HG03442 (cell line): ENCODE measurements around the gene KIAA1755.
"Not testable (repeated sequence)": the region's sequence is repeated elsewhere in the genome, so short reads cannot be mapped to it uniquely, and the experiment has no call there.

ENCODE experiments used
- ATAC-seq: cut with Tn5 transposase; IDR thresholded peaks from one replicate; pipeline ENCODE4 v1.9.1; 2021; ENCODE audit warnings: mild to moderate bottlenecking, moderate library complexity; ENCODE audit not compliant: unreplicated experiment

KIAA1755 gene

DNA sequence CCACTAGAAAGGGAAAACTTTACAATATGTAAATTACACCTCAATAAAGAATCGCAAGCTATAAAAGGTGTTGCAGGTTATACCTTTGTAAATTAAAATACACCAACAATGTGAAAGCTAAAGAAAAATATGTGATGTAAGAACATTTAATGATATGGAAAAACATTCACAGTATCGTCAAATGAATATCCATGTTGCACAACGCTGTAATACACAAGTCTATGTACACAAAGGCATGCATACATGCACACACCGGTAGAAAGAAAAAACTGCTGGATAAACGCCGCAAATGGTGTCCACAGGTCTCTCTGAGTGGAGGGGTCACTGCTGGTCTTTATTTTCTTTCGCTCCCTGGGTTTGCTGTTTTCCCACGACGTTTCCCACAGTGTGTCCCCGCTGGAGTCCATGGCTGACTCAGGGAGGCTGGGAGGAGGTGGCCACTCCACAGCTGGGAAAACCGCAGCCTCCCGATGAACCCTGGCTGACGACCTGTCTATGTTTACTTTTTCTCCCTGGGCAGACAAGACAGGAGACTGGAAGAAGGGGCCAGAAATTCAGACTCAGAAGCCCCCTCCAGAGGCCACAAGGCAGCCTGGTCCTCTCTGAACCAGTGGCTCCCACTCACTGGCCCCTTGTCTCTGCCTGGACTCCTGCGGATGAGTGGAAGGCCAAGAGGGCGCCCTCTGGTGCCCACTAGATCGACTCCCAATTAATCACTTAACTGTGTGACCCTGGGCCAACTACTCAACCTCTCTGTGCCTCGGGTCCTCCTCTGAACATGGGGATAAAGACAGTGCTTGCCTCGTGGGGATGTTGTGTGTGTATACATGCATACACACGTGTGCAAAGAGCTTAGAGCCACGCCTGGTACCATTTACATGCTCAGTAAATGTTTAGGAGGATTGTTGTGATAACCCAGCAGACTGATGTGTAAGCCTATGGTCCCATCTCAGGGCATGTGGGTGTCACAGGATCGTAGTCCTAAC is 30.6 kb upstream of the KIAA1755 start:
- ATAC-seq = no peak

GRCh38 chr20:38286586-38287531 is 26.3 kb upstream of the KIAA1755 start:
- no peak for ATAC-seq

GRCh38 chr20:38284893-38285444 is 24.4 kb upstream of the KIAA1755 start:
- ATAC-seq = no peak

GRCh38 chr20:38284066-38284650 is 23.6 kb upstream of the KIAA1755 start:
- not testable (repeated sequence) for ATAC-seq

DNA sequence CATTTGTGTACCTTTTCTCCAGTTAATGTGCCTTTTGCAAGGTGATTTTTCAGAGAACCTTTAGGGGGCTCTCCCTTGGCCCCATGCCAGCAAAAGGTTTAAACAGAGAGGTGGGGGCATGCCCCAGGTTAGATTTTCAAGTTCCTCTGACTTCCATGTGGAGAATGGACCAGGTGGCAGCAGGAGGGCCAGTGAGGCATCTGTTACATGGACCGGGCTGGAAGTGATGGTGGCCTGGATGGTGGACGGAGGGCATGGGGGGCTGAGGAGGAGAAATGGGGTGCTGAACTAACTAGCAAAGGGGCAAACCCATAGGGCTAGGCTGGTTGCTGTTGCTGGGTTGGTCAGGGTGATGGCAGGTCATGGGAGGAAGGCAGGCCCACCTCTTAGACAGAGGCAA is 22.7 kb upstream of the KIAA1755 start:
- ATAC-seq = no peak

DNA sequence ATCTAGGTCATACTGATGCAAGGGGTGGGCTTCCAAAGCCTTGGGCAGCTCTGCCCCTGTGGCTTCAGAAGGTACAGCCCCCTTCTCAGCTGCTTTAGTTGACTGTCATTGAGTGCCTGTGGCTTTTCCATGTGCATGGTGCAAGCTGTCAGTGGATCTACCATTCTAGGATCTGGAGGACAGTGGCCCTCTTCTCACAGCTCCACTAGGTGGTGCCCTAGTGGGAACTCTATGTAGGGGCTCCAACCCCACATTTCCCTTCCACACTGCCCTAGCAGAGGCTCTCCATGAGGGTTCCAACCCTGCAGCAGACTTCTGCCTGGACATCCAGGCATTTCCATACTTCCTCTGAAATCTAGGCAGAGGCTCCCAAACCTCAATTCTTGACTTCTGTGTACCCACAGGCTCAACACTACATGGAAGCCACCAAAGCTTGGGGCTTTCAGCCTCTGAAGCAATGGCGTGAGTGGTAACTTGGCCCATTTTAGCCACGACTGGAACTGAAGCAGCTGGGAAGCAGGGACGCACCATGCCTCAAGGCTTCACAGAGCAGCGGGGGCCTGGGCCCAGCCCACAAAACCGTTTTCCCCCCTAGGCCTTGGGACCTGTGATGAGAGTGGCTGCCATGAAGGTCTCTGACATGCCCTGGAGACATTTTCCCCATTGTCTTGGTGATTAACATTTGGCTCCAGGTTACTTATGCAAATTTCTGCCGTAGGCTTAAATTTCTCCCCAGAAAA is 20.8 kb upstream of the KIAA1755 start:
- not testable (repeated sequence) for ATAC-seq

DNA sequence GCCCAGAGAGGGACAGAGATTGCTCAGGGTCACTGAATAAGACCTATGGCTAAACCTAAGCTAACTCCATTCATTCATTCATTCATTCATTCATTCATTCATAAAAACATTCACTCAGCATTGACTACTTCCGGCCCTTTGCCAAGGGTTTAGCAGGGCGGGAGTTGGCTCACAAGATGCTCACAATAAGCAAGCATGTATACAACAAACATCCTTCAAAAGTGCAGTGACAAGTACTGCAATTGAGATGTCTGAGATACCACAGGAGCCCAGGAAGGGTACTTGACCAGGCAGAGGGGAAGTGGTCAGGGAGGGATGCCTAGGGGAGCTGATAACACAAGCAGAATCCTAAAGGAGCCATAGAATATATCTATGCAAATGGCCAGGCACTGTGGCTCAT is 18.2 kb upstream of the KIAA1755 start:
- no peak for ATAC-seq

DNA sequence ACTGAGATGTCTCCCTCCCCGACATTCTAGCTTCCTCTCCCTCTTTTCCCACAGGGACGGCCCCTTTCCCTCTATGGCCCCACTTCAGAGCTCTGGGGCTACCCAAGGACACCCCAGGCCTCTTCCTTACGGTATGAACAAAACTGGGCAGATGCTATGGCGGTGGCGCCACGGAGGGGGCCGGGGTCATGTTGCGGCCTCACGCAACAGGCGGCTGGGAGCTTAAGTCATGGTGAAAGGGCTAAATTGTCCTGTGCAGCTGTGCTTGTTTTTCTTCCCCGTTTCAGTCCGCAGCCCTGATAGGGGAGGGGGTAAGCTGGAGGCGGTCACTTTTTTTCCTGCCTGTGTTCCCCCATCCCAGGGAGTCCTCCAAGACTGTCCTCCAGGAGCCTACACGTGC is 17.6 kb upstream of the KIAA1755 start:
- no peak for ATAC-seq

DNA sequence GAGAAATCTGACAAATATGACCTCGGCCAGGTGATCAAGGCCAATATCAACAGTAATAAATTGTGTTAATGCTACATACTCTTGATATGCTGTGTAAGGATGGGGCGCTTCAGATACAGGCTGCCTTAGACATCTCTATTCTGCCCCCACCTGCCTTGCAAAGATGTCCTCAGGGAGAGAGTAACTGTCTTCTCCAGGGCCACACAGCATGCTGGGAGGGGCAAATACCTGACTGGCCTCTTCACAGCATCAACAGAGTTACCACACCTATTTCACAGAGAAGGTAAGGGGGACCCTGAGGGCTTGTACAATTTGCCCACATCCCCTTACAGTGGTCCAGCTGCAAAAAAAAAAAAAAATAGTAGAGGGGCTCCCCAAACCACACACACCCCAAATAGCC is 17.2 kb upstream of the KIAA1755 start:
- ATAC-seq = no peak

DNA sequence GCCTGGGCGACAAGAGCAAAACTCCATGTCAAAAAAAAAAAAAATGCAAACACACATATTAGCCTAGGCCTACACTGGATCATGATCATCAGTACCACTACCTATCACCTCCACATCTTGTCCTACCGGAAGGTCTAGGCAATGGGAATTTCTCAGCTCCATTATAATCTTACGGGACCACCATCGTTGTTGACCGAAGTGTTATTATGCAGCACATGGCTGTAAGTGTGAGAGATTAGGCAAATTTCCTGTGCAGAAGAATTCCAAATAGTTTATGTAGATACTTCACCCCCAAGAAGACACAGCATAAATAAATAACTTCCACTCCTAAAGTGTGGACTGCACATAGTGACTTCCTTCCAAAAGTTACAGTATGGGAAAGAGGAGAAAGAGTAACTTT is 16.8 kb upstream of the KIAA1755 start:
- ATAC-seq = no peak

DNA sequence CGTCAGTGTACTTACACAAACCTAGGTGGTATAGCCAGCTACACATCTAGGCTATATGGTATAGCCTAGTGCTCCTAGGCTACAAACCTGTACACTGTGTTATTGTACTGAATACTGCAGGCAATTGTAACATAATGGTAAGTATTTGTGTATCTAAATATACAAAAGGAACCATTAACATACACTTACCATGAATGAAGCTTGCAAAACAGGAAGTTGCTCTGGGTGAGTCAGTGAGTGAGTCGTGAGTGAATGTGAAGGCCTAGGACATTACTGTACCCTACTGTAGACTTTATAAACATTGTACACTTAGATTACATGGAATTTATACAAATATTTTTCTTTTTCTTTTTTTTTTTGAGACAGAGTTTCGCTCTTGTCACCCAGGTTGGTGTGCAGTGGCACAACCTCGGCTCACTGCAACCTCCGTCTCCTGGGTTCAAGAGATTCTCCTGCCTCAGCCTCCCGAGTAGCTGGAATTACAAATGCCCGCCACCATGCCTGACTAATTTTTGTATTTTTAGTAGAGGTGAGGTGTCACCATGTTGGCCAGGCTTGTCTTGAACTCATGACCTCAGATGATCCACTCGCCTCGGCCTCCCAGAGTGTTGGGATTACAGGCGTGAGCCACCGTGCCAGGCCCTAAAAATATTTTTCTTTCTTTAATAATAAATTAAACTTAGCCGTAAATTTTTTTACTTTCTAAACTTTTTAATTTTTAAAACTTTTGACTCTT is 15.4 kb upstream of the KIAA1755 start:
- ATAC-seq = no peak

- no peak for ATAC-seq
These were observed 12.4 kb upstream of the KIAA1755 start for GRCh38 chr20:38272961-38273360.

- no peak for ATAC-seq
These were observed 11.9 kb upstream of the KIAA1755 start for GRCh38 chr20:38272398-38272797.

DNA sequence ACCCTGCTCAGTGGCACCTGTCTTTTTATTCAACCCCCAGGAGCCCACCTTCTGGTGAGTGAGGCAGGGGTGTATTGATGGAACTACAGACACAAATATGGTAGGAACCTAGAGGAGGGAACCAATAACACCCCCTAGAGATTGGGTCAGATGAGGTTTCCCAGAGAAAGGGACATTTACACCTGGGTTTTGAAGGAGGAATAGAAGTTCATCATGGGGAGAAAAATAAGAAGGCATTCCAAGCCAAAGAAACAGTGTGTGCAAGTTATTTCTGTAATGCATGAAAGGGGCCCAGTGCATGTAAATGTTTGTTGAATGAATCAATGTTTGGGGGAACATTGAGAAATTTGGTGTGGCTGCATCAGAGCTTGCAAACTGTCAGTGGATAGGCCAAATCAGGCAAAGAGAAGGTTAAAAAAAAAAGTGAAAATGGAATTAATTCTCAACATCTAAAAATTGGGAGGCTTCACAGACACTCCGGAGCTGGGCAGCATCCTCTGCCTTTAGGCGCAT is 11.1 kb upstream of the KIAA1755 start:
- ATAC-seq = no peak

GRCh38 chr20:38270869-38271605 is 10.5 kb upstream of the KIAA1755 start:
- no peak for ATAC-seq

GRCh38 chr20:38269715-38270114 is 9.2 kb upstream of the KIAA1755 start:
- no peak for ATAC-seq

DNA sequence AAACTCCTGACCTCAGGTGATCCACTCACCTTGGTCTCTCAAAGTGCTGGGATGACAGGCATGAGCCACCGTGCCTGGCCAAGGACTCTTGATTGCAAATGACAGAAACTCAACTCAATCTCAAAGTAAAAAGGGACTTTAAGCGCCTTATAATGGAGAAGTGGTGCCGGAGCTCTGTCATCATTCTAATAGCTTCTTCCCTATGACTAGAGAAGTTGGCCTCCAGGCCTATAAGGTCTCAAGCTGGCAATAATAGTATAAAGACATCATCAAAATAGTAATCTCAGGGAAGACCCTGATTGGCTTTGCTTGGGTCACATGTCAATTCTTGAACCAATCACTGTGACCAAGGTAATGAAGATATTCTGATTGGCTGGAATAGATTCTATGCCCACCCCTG is 8.5 kb upstream of the KIAA1755 start:
- no peak for ATAC-seq

- ATAC-seq = no peak
These were observed 7.5 kb upstream of the KIAA1755 start for GRCh38 chr20:38267901-38268514.
